Colonic mucosa (tissue), 4 donors: ENCODE measurements around the gene PRKAR2B. TPM values are rescaled to one million over a fixed set of nuclear protein-coding genes. Genes with fewer than 3 reads are reported as not detected.

Experiments used
- DNase-seq: peaks from one replicate; pipeline ENCODE4 v3.0.0-alpha.2; 2020
- H3K27ac ChIP-seq: fragments of 200-600 bp; one replicate; pipeline ENCODE4 v1.8.0; 2021
- H3K27me3 ChIP-seq: fragments of 200-600 bp; one replicate; pipeline ENCODE4 v1.8.0; 2021
- H3K36me3 ChIP-seq: fragments of 200-600 bp; one replicate; pipeline ENCODE4 v1.8.0; 2021
- H3K4me1 ChIP-seq: fragments of 200-600 bp; one replicate; pipeline ENCODE4 v1.8.0; 2021; ENCODE audit warnings: mild to moderate bottlenecking
- H3K4me3 ChIP-seq: fragments of 200-600 bp; one replicate; pipeline ENCODE4 v1.8.0; 2021
- H3K9ac ChIP-seq, 2 donors: one replicate each; pipeline ENCODE4 v1.7.0; 2013; ENCODE audit warnings: control low read depth in 2 of 2, low read depth in 2 of 2, low read length in 2 of 2
- H3K9me3 ChIP-seq: fragments of 200-600 bp; one replicate; pipeline ENCODE4 v1.8.0; 2021
- CTCF ChIP-seq: fragments of 200-600 bp; IDR thresholded peaks from one replicate; pipeline ENCODE4 v1.8.0; 2022; ENCODE audit warnings: antibody characterized with exemption, mild to moderate bottlenecking
- intact Hi-C: fragments of 100-400 bp; cut with DNase I; formaldehyde crosslinking; loops from one replicate; pipeline ENCODE4 v1.14.1; 2022
- total RNA-seq, 2 donors: library from RNA; stranded (reverse); fragmentation: NEBNext Ultra II Directional in 1 of 2; extraction: Animal tissue kit (Norgen Biotek cat#: 25700) in 1 of 2; gene quantifications; one replicate each; pipeline ENCODE4 v1.2.1, GENCODE V29; 2021
- donor health status: healthy.
- donor health status: DM: no; HTN: no; CAD: no.
- donor health status: DM: no; HTN: no; CAD: no.

Gene PRKAR2B
- total RNA-seq, 2 donors from 2014 or later, result 9.3 to 11.7 TPM

GRCh38 chr7:107069457-107069856 is 25.0 kb downstream of the PRKAR2B start:
- Histone ChIP-seq H3K9me3 (no peaks in the 10 kb centered on the region), H3K9ac (no peak overlapping the region), H3K4me1 (no peaks in the 10 kb centered on the region), H3K4me3 (no peak overlapping the region), H3K36me3 (no peaks in the 10 kb centered on the region), H3K27ac (no peak overlapping the region), H3K27me3 (no peaks in the 10 kb centered on the region)
- DNase-seq, result no peak
- intact Hi-C loops, result no loop called here
- no peak for TF ChIP-seq CTCF

- no peak overlapping the region for H3K4me3 ChIP-seq
- TF ChIP-seq CTCF, result no peak
- H3K27ac ChIP-seq, result no peak overlapping the region
- intact Hi-C loops, result no loop called here
- no peaks in the 10 kb centered on the region for H3K36me3 ChIP-seq
- no peak overlapping the region for H3K9ac ChIP-seq
- no peak for DNase-seq
- no peaks in the 10 kb centered on the region for H3K4me1 ChIP-seq
- no peaks in the 10 kb centered on the region for H3K27me3 ChIP-seq
- H3K9me3 ChIP-seq, result no peaks in the 10 kb centered on the region
These were observed 26.2 kb downstream of the PRKAR2B start for GRCh38 chr7:107070710-107071109.

- H3K9me3 ChIP-seq, result no peaks in the 10 kb centered on the region
- no peak overlapping the region for H3K9ac ChIP-seq
- no peak overlapping the region for H3K27ac ChIP-seq
- no peak for DNase-seq
- H3K27me3 ChIP-seq, result no peaks in the 10 kb centered on the region
- TF ChIP-seq CTCF, result no peak
- H3K4me1 ChIP-seq, result no peaks in the 10 kb centered on the region
- H3K36me3 ChIP-seq, result no peaks in the 10 kb centered on the region
- H3K4me3 ChIP-seq, result no peak overlapping the region
- intact Hi-C loops, result no loop called here
These were observed 26.6 kb downstream of the PRKAR2B start for GRCh38 chr7:107071129-107071528.

- no peak for TF ChIP-seq CTCF
- Histone ChIP-seq H3K4me3 (no peak overlapping the region), H3K27me3 (no peaks in the 10 kb centered on the region), H3K9me3 (no peaks in the 10 kb centered on the region), H3K9ac (no peak overlapping the region), H3K27ac (no peak overlapping the region), H3K36me3 (no peaks in the 10 kb centered on the region), H3K4me1 (no peaks in the 10 kb centered on the region)
- intact Hi-C loops, result no loop called here
- DNase-seq, result no peak
These were observed 27.6 kb downstream of the PRKAR2B start for GRCh38 chr7:107072133-107072532.

GRCh38 chr7:107075863-107076574 is 31.5 kb downstream of the PRKAR2B start:
- no peaks in the 10 kb centered on the region for H3K27me3 ChIP-seq

More at GRCh38 chr7:107075863-107076574, 31.5 kb downstream of the PRKAR2B start:
- no peaks in the 10 kb centered on the region for H3K9me3 ChIP-seq
- H3K4me1 ChIP-seq, result no peaks in the 10 kb centered on the region
- no peak for DNase-seq
- no peak overlapping the region for H3K27ac ChIP-seq
- intact Hi-C loops, result no loop called here
- no peak for TF ChIP-seq CTCF
- H3K9ac ChIP-seq, result no peak overlapping the region
- no peaks in the 10 kb centered on the region for H3K36me3 ChIP-seq
- H3K4me3 ChIP-seq, result no peak overlapping the region
